Limb (tissue), 2 donors: ENCODE data around the gene CYP2A6.
"Not testable (repeated sequence)": the region's sequence is repeated elsewhere in the genome, so short reads cannot be mapped to it uniquely, and the experiment has no call there.

Source experiments
- DNase-seq, 2 donors: peaks; one replicate each; pipeline ENCODE4 v3.0.0-alpha.2; 2016; ENCODE audit errors: extremely low spot score in 2 of 2

Gene CYP2A6

DNA sequence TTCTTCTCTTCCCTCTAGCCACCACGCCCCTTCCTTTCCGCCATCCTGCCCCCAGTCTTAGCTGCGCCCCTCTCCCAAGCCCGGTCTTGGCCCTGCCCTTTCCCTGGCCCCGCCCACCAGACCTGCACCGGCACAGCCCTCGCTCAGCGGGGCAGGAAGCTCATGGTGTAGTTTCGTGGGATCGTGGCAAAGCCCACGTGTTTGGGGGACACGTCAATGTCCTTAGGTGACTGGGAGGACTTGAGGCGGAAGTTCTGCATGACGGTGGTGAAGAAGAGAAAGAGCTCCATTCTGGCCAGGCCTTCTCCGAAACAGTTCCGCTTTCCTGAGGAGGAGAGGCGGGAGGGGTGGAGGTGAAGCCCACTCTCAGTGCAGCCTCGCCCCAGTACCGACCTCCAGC is 6.6 kb downstream of the CYP2A6 start:
- not testable (repeated sequence) for DNase-seq

GRCh38 chr19:40842997-40843652 is 7.1 kb downstream of the CYP2A6 start:
- not testable (repeated sequence) for DNase-seq

GRCh38 chr19:40842012-40842411 is 8.2 kb downstream of the CYP2A6 start:
- not testable (repeated sequence) for DNase-seq

DNA sequence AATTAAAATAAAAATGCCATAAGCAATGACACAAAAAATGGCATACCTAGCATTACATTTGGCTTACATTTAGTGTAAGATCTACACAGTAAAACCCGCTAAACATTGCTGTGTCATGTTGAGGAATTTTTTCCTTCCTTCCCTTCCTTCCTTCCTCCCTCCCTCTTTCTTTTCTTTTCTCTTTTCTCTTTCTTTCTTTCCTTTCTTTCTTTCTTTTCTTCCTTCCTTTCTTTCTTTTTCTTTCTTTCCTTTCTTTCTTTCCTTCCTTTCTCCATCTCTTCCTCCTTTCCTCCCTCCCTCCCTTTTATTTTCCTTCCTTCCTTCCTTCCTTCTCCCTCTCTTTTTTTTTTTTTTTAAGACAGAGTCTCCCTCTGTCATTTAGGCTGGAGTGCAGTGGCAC is 11.8 kb downstream of the CYP2A6 start:
- DNase-seq: not testable (repeated sequence)

GRCh38 chr19:40836754-40837429 is 13.4 kb downstream of the CYP2A6 start:
- DNase-seq: no peak

- not testable (repeated sequence) for DNase-seq
Measured at GRCh38 chr19:40833728-40834533, 16.3 kb downstream of the CYP2A6 start.

DNA sequence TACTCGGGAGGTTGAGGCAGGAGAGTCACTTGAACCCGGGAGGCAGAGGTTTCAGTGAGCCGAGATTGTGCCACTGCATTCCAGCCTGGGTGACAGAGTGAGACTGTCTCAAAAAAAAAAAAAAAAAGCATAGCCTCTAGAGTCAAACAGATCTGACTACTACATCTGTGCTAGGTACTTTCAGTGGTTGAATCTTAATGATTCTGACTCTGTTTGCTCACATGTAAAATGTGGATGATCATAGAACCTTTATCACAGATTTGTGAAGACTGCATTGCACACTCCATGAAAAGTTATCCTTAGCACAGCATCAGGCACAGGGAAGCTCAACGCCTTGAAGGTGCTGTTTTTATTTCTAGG is 17.8 kb downstream of the CYP2A6 start:
- DNase-seq: not testable (repeated sequence)

DNA sequence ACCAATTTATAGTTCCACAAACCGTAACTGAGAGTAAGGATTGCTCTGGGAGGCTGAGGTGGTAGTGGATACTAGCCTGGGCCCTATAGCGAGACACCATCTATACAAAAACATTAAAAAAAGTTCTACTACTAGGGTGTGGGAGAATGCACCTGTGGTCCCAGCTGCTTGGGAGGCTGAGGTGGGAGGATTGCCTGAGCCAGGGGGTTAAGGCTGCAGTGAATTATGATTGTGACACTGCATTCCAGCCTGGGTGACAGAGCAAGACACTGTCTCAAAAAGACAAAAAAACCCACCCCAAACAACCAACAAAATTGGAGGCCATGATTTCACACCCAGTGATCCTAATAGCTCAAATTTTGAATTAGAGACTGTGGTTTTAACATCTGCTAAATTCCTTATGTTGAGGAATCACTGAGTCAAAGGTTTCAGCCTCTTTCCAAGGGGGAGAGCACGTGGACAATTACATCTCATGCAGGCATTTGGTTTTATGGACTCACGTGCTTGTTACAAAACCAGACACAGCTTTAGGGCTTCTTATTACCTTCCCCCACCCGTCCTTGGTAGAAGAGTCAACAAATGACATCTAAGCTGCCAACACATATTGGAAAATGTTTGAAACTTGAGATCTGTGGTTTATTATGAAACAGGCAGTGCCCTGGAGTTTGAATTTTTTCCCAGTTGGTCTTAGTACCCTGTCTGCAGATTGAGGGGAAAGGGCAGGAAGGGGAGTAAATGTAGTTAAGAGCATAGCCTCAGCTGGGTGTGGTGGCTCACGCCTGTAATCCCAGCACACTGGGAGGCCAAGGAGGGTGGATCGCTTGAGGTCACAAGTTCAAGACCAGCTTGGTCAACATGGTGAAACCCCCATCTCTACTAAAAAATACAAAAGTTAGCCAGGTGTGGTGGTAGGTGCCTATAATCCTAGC is 18.5 kb downstream of the CYP2A6 start:
- DNase-seq: no peak

DNA sequence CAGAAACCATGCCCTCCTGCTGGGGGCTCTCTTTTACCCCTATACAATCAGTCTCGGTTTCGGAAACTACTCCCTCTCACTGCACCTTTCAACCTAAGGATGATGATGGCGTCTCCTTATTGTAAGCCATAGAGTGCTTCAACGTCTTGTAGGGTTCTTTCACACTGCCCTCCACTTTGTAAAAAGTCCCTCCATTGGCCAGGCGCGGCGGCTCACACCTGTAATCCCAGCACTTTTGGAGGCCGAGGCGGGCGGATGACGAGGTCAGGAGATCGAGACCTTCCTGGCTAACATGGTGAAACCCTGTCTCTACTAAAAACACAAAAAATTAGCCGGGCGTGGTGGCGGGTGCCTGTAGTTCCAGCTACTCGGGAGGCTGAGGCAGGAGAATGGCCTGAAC is 19.5 kb downstream of the CYP2A6 start:
- DNase-seq: not testable (repeated sequence)

- DNase-seq: no peak
Measured at GRCh38 chr19:40829205-40829604, 21.0 kb downstream of the CYP2A6 start.

DNA sequence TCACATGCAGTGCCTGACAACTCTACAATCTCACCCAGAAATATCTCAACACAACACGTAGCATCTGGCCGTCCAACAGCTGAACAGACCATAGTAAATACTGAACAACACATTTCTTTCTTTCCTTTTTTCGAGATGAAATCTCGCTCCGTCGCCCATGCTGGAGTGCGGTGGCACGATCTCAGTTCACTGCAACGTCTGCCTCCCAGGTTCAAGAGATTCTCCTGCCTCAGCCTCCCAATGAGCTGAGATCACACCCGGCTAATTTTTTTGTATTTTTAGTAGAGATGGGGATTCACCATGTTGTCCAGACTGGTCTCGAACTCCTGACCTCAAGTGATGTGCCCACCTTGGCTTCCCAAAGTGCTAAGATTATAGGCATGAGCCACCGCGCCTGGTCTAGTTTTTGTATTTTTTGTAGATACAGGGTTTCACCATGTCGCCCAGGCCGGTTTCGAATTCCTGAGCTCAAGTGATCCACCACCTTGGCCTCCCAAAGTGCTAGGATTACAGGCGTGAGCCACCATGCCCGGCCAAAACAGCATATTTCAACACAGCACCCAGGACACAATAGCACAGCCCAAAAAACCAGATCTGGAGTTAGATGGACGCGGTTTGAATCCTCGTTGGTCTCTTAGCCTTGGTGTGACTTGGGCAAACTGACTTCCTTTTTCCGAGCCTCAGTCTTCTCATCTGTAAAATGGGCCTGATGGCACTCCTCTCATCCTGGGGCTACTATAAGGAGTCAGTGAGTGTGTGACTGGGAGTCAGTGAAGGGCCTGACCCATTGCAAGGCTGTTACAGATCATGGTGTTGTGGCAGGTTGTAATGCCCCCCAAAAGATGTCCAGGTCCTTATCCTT is 22.6 kb downstream of the CYP2A6 start:
- DNase-seq: peak in 1 of 2 donors; percentile 4

DNA sequence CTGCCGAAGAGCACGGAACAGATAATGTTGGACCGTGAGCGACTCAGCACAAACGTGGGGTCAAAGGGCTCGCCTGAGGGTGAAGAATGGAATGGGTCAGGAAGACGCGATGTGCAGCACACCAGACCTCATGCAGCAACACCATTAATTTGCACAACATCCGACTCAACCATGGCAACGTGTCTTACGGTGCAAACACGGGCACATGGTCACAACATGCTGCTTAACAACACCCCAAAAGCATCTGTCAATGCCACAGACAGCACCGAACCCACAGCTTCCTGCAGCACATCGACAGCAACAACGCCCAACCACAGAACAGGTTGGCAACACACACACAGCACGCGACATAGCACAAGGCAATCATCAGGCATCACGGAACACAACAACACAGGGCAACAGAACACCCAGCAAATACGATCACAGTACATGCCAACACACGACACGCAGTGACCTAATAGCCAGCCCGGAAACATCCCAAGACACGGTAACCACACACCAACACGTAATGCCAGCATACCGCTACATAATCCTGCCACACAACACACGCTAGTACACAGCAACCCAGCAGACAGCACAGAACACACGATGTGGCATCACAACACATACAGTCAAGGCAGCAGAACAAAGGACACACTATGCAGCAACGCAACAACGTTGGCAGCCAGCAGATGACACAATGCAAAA is 23.4 kb downstream of the CYP2A6 start:
- peak in 1 of 2 donors; percentile 11 for DNase-seq

DNA sequence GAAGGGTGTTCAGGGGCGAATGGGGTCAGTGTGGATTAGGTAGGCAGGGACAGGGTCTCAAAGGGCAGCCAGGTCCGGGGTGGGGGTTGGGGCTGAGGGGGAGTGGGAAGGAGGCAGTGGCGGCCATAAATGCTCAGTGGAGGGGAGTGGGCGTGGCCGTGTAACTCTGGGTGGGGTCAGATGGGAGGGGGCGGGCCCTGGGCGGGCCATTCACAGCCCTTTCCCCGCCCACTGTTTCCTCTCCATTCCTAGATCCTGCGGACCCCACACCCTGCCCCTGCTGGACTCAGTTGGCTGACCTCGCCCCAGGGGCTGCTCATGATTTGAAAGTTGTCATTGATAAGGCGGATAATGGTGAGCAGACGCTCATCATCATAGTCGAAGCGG is 23.9 kb downstream of the CYP2A6 start:
- DNase-seq: peak in 1 of 2 donors; percentile 1

DNA sequence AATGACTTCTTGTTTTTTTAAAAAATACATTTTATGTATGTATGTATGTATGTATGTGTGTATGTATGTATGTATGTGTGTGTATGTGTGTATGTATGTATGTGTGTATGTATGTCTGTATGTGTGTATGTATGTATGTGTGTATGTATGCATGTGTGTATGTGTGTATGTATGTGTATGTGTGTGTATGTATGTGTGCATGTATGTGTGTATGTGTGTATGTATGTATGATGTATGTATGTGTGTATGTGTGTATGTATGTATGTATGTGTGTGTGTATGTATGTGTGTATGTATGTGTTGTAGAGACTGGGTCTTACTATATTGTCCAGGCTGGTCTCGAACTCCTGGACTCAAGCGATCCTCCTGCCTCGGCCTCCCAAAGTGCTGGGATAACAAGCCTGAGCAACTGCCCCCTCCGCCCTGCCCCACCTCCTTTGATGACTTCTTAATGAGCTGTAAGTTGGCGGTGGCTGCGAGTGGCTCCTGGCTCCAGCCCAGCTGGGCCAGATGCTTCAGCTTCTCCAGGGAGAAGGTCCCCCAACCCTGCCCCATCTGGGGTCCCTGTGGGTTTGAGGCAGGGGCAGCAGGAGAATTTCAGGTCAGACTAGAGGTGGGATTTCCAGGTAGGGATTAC is 24.7 kb downstream of the CYP2A6 start:
- not testable (repeated sequence) for DNase-seq

GRCh38 chr19:40824916-40825315 is 25.3 kb downstream of the CYP2A6 start:
- not testable (repeated sequence) for DNase-seq

GRCh38 chr19:40822704-40823553 is 27.3 kb downstream of the CYP2A6 start:
- DNase-seq: peak in 1 of 2 donors; percentile 9

DNA sequence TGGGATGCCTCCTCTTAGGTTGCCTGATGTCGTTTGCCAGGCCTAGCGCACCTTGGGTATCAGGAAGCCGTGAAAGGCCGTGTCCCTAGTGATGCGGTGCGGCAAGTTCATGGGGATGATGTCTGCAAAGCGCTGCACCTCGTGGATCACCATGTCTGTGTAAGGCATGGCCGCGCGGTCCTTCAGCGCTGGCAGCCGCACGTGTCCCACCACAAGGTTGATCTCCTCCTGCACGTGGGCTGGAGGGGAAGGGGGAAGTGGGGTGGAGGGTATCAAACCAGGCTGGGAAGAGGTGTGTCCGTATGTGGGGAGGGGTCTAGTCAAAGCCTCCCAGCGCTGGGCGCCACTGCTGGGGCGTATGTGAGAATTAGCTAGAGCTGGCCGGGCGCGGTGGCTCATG is 28.1 kb downstream of the CYP2A6 start:
- peak in 1 of 2 donors; percentile 25 for DNase-seq
